Cardiac muscle cell (in vitro differentiated cells and primary cell): ENCODE results near the gene C9orf57. TPM values are rescaled to one million over a fixed set of nuclear protein-coding genes. Genes with fewer than 3 reads are reported as not detected.

Source experiments
- DNase-seq, 2 donors: peaks; one replicate each; pipeline versions ENCODE4 v3.0.0 to v3.0.0-alpha.2; 2010 to 2017; ENCODE audit warnings: low read depth in 1 of 2, low spot score in 1 of 2
- H3K27ac ChIP-seq: fragments of 200-600 bp; sonication (generic); 2 replicates; pipeline ENCODE4 v1.5.1; 2016
- H3K27me3 ChIP-seq: fragments of 200-600 bp; sonication (generic); 2 replicates; pipeline ENCODE4 v1.6.0; 2016; ENCODE audit warnings: control low read depth
- H3K36me3 ChIP-seq: fragments of 200-600 bp; sonication (generic); 2 replicates; pipeline ENCODE4 v1.5.1; 2016; ENCODE audit warnings: control low read depth
- H3K4me1 ChIP-seq: fragments of 200-600 bp; sonication (generic); 2 replicates; pipeline ENCODE4 v1.8.1; 2017; ENCODE audit warnings: low read depth, mild to moderate bottlenecking, mixed run types
- H3K4me3 ChIP-seq: fragments of 200-600 bp; sonication (generic); 2 replicates; pipeline ENCODE4 v1.5.1; 2016; ENCODE audit warnings: mild to moderate bottlenecking
- H3K9me3 ChIP-seq: fragments of 200-600 bp; sonication (generic); 2 replicates; pipeline ENCODE4 v1.5.1; 2017; ENCODE audit warnings: low read depth, mild to moderate bottlenecking, control low read depth
- polyA plus RNA-seq: library from polyadenylated mRNA; unstranded; fragments of >200 nt; fragmentation: Nextera tagmentation; extraction: Ambion mirVana; gene quantifications from 2 replicates; pipeline ENCODE4 v1.2.1, GENCODE V29; 2016
- total RNA-seq: library from RNA; depleted of rRNA; stranded (reverse); fragments of >200 nt; gene quantifications from 2 replicates; pipeline ENCODE4 v1.2.3, GENCODE V29; 2016
- TF ChIP-seq, protein P1 (sequence below): IDR thresholded peaks from 2 replicates; pipeline ENCODE4 v1.5.1; 2012; ENCODE audit warnings: low read depth, mild to moderate bottlenecking, low read length

Gene C9orf57
- total and polyA plus RNA-seq, 2 experiments from 2014 or later = not detected

- Histone ChIP-seq H3K9me3 (no peaks in the 10 kb centered on the region), H3K4me1 (no peaks in the 10 kb centered on the region), H3K36me3 (no peaks in the 10 kb centered on the region), H3K27me3 (no peaks in the 10 kb centered on the region), H3K27ac (no peak overlapping the region), H3K4me3 (no peak overlapping the region)
- peak in 1 of 2 donors; percentile 38 for DNase-seq
- TF ChIP-seq, protein P1, sequence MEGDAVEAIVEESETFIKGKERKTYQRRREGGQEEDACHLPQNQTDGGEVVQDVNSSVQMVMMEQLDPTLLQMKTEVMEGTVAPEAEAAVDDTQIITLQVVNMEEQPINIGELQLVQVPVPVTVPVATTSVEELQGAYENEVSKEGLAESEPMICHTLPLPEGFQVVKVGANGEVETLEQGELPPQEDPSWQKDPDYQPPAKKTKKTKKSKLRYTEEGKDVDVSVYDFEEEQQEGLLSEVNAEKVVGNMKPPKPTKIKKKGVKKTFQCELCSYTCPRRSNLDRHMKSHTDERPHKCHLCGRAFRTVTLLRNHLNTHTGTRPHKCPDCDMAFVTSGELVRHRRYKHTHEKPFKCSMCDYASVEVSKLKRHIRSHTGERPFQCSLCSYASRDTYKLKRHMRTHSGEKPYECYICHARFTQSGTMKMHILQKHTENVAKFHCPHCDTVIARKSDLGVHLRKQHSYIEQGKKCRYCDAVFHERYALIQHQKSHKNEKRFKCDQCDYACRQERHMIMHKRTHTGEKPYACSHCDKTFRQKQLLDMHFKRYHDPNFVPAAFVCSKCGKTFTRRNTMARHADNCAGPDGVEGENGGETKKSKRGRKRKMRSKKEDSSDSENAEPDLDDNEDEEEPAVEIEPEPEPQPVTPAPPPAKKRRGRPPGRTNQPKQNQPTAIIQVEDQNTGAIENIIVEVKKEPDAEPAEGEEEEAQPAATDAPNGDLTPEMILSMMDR = no peak
These were observed 4.7 kb upstream of the C9orf57 start for GRCh38 chr9:72065076-72065475.

DNA sequence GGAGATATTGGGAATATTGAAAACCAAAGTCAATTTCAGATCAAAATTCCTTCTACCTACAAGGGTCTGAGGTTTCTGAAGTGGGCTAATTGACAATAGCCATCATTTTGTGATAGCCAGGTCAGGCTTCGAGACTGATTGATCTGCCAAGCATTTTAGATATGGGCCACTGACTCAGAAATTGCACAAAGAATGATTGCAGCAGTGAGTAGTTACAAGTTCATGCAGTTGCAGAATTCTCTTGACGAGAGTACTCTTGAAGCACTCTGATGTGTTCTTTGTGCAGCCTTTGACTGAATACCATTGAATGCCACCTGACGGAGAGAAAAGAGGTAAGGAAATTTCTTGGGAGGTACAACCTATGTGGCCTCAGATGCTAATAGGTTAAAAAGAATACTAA is 8.3 kb downstream of the C9orf57 start:
- no peak overlapping the region for H3K27ac ChIP-seq
- H3K27me3 ChIP-seq = no peaks in the 10 kb centered on the region
- no peak for DNase-seq
- H3K4me1 ChIP-seq = no peaks in the 10 kb centered on the region
- no peaks in the 10 kb centered on the region for H3K9me3 ChIP-seq
- H3K4me3 ChIP-seq = no peak overlapping the region
- TF ChIP-seq, protein P1 = no peak
- H3K36me3 ChIP-seq = no peaks in the 10 kb centered on the region

- Histone ChIP-seq H3K4me3 (no peak overlapping the region), H3K27me3 (no peaks in the 10 kb centered on the region), H3K27ac (no peak overlapping the region), H3K36me3 (no peaks in the 10 kb centered on the region), H3K4me1 (no peaks in the 10 kb centered on the region), H3K9me3 (no peaks in the 10 kb centered on the region)
- peak in 1 of 2 donors; percentile 29 for DNase-seq
- TF ChIP-seq, protein P1 = no peak
These were observed 11.6 kb downstream of the C9orf57 start for GRCh38 chr9:72048850-72049249.

DNA sequence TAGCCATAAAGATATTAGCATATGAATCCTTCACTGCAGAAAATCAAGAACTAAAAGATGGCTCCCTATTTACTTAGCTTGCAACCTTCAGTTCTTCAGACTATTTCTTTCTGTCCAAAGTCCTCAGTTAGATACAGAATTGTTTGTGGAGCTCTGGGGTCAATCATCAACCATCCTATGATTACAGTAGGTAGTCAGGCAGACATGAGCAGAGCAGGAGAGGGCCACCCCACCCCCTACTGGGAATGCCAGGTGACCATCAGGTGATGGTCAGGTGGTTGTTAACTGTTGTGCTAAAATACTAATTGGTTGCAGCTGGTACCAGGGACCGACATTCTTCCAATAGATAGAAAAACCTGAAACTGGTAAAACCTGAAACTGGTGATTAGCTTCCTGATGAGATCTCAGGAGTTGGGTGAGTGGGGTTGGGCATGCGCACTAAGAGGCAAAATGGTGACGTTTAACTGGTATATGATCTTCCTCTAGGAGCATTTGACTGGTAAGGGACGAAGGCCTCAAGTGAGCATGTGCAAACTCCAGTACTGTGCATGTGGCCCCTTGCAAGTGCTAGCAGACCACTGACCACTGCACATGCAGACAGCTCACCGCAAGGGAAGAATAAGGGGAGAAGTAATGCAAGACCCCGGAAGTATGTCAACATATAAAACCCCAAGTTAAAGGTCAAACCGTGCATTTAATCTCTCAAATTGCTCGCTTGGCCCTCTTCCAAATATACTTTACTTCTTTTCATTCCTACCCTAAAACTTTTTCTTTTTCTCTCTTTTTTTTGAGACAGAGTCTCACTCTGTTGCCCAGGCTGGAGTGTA is 13.6 kb downstream of the C9orf57 start:
- H3K9me3 ChIP-seq = no peaks in the 10 kb centered on the region
- H3K4me3 ChIP-seq = no peak overlapping the region
- DNase-seq = no peak
- H3K36me3 ChIP-seq = no peaks in the 10 kb centered on the region
- TF ChIP-seq, protein P1 = no peak
- no peak overlapping the region for H3K27ac ChIP-seq
- no peaks in the 10 kb centered on the region for H3K4me1 ChIP-seq
- no peaks in the 10 kb centered on the region for H3K27me3 ChIP-seq

GRCh38 chr9:72044095-72044494 is 16.3 kb downstream of the C9orf57 start:
- Histone ChIP-seq H3K4me1 (no peaks in the 10 kb centered on the region), H3K9me3 (no peaks in the 10 kb centered on the region), H3K4me3 (no peak overlapping the region), H3K36me3 (no peaks in the 10 kb centered on the region), H3K27me3 (no peaks in the 10 kb centered on the region), H3K27ac (no peak overlapping the region)
- TF ChIP-seq, protein P1 = no peak
- no peak for DNase-seq
